CD4-positive, alpha-beta T cell treated with Interleukin-15 for 1 hour (primary cell): ENCODE measurements around the gene KYNU.

Source experiments
- DNase-seq: peaks from one replicate; pipeline ENCODE4 v3.0.0-alpha.2; 2020

Gene KYNU

DNA sequence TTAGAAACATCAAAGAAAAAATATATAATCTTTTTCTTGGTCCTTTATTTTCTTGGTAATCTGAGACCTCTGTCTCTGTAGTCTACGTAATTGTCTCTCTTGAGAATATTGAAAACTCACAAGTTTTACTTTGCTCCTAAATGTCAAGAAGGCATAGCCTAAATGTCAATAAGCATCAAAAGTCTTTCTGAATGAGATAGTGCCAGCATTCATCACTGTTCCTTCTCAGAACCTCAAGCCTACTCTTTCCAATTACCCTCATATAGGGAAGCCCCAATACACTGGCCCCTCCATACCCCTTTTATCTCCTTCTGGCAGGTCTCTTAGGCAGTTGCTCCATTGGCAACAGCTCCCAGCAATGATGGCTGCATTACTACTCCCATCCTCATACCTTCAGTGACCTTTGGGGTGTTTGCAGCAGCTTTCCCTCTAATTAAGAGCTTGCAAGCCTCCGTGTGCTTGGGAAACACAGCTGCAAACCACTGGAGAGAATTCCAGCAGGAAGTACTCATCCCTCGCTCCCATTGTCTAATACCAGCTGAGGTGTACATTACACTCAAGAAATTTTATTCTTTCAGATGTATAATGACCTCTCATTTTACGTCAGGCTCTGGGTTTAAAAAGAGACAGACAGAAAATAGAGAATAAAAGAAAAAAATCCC is 95.8 kb downstream of the KYNU start:
- no peak for DNase-seq

DNA sequence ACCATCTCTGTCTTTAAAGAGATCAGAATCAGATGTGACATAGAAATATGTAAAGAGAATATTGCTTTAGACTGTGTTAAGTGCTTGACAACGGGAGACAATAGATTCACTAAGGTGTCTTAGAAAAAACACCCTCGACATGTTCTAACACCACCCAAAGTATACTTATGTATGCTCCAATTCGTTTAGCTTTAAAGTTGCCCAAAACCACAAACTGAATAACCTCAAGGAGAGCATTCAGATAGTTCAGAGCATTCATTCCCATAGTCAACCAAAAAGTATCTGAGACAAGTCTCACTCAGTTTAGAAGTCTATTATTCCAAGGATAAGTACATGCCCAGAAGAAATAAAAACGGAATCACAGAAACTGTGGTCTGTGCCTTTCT is 96.4 kb downstream of the KYNU start:
- DNase-seq: no peak

DNA sequence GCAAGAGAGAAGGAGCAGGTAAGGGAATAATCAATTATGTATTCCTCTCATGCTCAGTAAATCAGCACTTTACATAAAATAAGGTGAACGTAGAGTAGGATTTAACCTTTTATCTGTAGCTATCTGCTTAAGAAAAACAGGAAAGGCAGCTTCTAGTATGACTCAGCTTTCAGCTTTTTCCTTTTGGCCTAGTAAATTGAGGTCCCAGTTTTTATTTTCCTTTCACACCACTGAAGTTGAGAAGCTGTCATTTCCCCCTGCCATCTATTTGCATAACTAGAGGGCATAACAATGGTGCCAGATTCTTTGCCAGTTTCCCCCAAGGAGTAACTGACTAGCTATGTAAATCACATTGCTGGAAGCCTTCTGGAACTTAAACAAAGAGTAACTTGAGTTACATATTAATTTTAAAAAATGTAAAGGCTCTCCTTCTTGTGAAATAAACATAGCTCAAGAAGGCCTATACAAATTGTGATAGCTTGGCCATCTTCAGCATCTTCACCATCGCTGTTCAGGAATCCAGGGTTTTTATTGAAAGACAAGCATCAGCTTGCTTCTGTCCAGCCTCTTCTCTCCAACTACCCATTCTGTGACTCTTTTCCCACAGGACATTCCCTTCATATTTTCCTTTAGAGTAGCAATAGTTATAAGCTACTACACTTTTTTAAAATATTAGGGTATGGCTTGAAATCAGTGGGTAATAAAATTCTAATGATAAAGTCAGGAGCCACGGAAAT is 97.0 kb downstream of the KYNU start:
- DNase-seq: no peak

DNA sequence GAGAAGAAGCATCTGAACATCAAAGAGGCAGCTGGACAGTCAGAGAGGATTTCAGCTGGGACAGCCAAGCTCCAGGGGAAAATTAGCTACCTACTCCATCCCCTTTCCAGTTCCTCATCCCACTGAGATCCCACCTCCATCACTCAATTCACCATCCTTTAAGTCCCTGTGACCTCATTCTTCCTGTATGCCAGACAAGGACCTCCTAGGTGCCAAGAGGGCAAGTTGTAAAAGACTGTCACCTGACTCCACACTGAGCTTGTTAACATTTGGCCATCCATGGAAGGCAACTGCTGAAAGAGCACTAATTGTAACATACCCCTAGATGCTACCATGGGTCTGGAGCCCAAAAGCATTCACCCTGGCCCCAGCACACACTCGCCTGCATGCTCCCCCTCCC is 97.8 kb downstream of the KYNU start:
- no peak for DNase-seq

DNA sequence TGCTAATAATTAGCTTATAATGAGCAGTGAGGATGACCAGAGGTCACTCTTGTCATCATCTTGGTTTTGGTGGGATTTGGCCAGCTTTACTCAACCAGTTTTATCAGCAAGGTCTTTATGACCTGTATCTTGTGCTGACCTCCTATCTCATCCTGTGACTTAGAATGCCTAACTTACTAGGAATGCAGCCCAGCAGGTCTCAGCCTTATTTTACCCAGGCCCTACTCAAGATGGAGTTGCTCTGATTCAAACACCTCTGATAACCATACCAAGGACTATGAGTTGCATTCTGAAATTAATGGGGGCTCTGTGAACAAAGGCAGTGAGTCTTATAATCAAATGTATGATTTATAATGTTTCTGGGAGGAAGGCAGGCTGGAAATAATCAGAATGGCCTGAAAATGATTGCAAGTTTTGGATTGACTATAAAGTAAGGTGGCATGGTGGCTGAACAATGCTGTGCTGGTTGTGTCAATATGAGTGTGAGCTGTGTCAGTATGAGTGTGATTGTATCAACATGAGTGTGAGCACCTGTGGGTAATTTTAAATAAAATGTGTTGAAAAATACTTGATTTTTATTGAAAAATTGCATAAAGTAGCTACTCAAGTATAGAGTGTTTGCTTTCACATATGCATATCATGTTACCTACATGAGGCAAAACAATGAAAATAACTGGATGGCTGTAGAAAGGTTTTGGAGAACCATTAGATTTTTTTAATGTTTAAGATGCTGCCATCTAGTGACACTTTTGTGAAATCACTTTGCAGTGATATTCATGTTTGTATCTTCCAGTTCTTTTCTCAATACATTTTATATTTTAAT is 103.0 kb downstream of the KYNU start:
- DNase-seq: no peak

DNA sequence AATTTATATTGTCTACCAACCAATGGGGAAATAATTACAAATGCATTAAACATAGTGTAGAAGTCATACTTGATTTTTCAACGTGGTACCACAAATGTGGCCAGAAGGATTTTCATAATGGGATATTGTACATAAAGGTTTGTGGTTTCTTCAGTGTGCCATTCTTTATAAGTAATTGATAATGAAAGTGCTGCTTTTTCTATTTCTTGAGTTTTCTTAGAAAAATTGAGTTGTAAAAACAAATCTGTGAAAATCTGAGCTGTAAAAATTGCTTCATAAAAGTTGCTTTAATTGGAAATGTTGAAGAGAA is 103.6 kb downstream of the KYNU start:
- DNase-seq: no peak

DNA sequence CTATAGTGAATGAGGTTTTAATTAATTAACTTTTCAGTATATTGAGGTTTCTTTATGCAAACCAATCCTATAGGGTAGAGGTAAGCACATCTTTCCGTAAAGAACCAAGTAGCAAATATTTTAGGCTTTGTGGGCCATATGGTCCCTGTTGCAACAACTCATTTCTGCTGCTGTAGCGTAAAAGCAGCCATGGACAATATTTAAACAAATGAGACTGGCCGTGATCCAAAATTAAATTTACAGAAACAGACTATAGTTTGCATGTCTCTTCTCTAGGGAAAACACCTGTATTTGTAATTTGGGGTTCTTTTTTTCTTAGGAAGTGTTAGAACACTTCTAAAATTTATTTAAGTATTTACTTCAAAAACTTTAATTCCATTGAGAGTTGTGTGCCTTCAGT is 104.3 kb downstream of the KYNU start:
- no peak for DNase-seq

DNA sequence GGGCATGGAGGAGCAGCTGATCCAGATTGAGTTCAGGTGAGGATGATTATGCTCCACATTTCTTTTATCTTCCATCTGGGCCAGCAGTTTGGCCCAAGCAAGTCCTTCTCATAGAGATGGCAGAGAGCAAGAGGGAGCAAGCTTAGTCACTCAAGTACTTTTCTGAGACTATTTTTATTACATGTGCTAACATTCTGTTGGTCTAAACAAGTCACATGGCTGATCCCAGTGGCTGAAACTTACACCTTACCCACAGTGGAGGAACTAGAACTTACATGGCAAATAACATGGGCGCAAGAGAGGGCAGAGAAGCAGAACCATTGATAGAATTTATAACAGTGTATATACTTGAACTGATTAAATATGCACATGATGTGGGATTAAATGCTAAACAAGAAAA is 105.7 kb downstream of the KYNU start:
- no peak for DNase-seq

DNA sequence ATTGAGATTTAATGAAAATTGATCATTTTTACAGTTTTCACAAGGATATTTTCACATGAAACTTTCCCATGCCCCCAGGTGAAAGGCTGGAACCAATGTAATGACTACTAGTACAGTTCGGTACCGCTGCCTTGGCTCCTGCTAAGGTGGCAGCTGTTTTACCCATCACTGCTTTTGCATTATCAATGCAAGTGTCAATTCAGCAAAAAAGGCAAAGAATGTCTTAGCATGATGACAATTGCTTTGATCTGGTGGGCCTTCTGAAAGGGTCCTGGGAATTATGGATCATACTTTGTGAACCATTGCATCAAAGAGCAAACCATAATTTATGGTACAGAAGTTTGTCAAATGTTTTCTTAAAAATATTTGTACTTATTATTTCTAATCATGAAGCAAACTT is 107.2 kb downstream of the KYNU start:
- DNase-seq: no peak

DNA sequence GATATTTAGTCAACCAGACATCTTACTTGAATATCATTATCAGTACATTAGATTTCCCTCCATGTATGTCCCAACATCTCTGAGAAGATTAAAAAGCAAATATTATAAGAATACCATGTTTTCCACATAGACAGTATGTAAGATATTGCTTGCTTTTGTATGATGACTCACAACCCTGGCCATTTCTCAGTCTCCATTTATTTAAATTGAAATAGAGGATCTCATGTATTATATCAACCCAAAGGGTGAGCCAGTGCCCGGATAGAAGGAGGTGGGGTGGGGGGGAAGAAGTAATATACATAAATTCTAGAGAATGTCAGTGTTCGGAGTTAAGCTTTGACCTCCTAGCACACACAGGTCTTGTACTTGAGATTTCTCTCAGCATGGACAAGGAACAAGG is 109.6 kb downstream of the KYNU start:
- no peak for DNase-seq

DNA sequence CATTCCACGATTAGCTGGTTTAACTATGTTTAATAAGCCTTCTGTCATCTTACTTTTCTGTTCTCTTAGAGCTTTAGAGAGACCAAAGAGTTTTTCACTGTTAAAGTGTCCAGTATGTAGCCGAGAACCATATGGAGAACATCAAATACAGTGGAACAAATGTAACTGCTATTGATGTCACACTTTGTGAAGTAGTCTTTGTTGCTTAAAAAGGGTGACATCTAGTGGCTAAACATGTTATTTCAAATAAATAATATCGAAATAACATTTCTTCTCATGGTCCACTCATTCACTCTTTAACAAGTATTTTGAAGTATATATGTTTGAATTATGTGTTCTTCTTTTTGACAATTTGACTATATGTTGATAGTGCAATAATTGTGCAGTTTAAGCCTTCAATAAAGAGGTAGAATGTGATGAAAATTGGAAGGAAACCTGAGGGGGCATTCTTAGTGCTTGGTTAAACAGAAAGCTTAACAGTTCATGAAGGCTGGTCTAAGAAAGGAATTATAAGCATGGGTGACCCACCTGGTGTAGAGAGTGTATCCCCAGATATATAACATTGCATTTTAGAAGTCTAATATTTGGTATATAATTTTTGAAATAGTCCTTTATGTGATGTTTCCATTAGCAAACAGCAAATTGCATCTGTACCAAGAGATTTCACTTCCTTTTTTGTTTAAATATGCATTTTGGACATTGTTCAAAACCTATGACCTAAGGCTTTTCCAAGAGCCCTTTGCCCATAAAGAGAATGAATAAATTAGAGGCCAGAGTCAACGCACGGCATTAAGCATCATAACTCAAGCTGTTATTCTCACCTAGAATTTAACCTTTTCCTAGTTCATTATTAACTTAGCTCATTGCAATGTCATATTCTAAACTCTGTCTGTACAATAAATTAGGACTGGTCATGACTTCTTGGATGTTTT is 112.1 kb downstream of the KYNU start:
- DNase-seq: no peak

DNA sequence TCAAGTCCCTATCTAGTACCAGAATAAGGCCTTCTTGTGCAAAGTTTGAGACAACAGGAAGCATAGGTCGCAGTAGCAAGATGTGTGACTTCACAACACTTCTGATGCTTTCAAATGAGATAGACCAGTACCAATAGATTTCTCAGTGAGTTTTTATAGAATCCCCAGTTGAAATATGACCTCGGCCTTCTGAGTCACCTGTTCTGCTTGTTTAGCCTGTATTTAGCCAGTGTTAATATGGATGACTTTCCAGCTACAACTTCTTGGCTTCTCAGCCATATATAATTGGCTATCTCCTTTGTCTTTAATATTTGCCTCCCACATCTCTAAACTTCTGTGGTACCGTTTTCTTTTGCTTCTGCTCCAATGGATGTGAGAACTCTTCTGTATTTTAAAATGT is 113.8 kb downstream of the KYNU start:
- DNase-seq: no peak

DNA sequence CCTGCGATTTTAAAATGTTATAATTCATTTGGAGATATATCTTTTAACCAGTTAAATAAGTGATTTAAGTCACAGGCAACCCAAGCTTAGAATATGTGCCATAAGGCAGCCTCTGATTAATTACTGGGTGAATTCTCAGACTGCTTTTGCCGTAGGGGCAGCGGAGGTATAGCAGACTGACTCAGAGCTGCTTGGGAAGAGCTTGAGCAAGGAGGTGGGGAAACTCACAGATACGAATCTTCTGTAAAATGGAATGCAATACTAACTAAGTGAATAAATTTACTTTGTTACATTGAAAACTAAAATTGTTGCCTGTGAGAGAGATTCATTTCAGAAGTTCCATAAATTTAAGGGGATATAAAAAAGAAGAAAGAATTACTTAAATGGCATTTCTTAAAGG is 115.4 kb downstream of the KYNU start:
- no peak for DNase-seq

DNA sequence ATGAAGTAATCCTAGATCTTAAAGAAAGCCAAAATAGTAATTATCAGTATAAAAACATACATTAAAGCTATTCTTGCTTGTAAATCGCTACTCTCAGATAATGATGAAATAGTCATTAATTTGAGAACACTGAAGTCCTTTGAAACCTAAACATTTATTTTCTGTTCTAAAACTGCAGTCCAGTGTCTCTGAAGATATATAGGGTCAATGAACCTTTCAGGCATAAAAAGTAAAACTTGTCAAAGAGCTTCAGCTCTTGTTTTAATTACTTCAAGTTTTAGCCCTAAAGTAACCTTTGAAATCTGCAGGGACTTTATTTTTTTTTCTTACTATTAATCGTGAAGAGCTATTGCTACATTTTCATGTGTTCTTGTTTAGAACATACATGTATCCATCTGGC is 116.3 kb downstream of the KYNU start:
- DNase-seq: no peak

DNA sequence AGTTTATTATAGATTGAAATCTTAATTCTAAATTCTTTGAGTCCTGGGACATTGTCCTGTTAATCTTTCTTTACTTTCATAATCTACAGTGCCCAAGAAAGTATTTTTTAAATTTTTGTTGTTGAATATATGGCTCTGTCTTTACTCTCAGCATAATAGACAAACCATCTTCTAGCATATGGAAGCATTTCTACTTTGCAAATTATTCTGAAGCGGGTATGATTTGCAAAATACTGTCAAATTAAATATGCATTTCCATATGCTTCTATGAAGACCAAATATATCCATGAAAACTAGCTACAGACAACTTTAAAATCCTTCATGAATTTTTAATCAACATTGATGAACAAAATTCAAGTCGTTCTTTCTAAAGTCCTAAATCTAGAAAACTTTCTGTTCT is 117.2 kb downstream of the KYNU start:
- DNase-seq: no peak

DNA sequence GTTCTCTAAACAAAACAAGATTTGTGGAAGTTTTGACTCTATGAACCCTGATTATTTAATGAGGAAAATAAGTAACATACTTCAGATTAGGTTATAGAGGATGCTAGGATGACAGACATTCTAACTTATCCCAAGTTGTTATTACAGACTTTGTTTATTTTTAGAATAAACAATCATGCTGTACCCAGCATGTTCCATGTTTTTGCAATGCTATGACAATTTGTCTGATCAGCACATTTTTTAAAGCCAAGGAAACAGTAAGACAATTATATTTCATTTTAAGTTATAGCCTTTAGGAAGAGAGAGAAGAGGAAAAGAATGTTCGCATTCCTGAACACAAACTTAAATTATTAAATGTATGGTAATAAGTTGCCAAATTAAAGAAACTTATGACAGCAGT is 119.8 kb downstream of the KYNU start:
- no peak for DNase-seq

DNA sequence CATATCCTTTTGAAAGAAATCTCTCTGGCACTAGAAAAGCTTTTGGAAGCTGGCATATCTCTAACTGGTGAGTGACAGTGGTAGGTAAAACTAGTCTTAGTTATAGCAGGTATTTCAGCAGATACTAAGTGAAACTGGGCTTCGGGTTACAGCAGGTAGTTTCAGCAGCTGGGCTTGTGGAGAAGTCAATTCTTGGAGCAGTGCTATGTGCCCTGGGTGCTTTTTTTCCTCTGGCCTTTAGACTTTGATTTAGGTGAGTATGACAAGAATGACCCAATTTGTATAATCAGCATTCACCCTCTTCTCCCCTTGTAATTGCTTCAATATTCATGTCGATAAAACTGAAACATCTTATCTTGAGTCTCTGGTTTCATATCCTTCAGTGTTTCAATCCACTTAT is 123.1 kb downstream of the KYNU start:
- DNase-seq: no peak

DNA sequence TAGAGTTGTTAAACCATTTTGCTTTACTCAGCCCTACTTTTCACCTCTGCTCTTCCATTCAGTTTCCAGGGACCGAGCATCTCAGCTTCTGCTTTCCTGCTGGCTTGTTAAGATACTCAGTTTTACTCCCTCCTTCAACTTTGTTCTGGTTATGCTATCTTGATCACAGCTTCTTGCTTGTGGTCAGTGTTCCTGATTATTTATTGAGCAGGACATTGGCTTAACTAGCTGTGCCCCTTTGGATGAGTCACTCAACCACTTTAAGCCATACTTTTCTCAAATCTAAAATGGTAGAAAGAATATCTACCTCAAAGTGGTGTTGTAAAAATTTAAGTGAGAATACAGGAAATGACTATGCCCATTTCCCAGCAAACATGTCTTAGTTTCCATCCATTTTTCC is 124.0 kb downstream of the KYNU start:
- no peak for DNase-seq

DNA sequence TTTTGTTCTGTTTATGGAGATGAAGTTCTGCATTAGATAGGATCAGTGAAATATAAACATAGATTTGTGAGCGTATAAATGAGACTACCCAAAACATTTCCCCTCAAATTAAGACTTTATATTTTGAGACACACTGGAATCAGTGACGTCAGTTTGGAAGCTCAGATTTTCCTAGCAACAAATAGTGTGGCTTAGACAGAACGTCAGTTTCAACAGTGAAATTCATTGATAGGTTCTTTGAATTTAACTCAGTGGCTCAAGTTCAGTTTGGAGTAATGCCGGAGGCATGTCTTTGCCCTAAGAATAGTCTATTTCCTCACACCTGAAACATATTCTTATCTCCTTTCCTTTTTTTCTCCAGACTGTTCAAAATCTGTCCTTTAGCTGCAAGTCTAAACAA is 138.2 kb downstream of the KYNU start:
- no peak for DNase-seq

DNA sequence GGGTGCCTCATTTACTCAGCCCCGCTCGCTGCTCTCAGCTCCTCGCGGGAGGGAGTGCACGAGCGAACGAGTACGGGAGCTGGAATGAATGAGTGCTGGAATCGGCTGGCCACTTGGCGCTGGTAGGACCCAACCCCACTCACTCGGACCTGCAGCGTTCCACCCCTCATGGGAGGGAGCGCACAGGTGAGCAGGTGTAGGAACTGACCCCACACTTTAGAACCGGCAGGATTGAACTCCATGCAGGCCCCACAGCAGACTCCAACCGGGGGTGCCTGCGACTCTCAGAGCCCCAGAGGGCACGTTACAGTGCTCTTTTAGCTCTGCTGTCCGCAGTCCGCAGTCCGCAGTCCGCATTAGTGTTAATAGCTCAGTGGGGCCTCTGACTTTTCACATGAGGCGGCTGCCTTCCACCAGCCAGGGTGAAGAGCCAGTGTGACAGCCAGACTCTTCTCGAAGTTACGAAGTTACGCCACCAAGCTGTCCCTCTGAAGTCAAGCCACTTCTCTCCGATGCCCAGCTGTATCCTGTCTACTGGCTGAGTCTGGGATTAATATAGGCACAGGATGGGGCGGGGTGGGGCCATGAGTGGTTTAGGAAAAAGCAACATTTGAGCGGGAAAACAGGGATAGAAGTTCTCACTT is 149.1 kb downstream of the KYNU start:
- no peak for DNase-seq

DNA sequence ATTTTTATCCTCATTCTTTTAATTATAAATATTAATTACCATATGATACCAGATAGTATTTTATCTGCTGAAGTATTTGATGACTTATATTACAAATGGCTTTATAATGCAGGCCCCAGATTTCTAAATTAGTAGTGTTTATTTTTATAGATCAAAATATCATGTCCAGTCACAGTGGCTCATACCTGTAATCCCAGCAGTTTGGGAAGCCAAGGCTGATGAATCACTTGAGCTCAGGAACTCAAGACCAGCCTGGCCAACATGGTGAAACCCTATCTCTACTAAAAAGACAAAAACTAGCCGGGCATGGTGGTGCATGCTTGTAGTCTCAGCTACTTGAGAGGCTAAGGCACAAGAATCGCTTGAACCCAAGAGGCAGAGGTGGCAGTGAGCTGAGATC is 151.7 kb downstream of the KYNU start:
- DNase-seq: no peak

DNA sequence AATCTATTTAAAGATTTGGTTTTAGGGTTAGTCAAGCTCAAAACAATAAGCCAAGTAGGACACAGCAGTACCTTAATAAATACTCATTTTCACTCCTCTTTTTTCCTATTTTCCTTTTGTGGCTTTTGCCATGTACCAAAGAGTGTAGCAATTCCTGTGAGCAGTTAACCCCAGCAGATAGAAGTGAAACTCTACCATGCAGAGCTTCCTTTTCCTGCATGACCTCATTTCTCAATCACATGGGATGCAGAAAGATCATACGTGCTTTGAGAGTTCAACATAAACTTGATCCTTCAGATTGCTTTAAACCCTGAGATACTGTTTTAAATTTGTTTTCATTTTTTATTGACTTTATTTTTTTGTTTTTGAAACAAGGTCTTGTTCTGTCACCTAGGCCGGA is 152.7 kb downstream of the KYNU start:
- no peak for DNase-seq
